B cell (primary cell): ENCODE data around the gene PFKFB3. TPM values are rescaled to one million over a fixed set of nuclear protein-coding genes. Genes with fewer than 3 reads are reported as not detected.

Experiments
- ATAC-seq: fragments of 200-7000 bp; cut with Tn5 transposase; one replicate; pipeline ENCODE4 v1.10.0; 2021; ENCODE audit warnings: low read depth, mild to moderate bottlenecking, moderate number of reproducible peaks, moderate library complexity
- CTCF ChIA-PET: fragments of 350-600 bp; sonication (Branson Sonifier 250); formaldehyde crosslinking; loops from one replicate; lab custom pipeline; 2021; ENCODE audit warnings: antibody characterized with exemption, inconsistent platforms; lab: Charles Lee
- POLR2A ChIA-PET: fragments of 350-600 bp; sonication (Branson Sonifier 250); formaldehyde crosslinking; loops from one replicate; lab custom pipeline; 2021; ENCODE audit warnings: antibody characterized with exemption; lab: Charles Lee
- DNase-seq: peaks from one replicate; pipeline ENCODE4 v3.0.0; 2013
- H2AFZ ChIP-seq: 2 replicates; pipeline ENCODE4 v1.6.1; 2012; ENCODE audit warnings: mild to moderate bottlenecking, low read depth, low read length; ENCODE audit not compliant: insufficient read depth, poor library complexity, severe bottlenecking
- H3K27ac ChIP-seq, 2 donors: 1 replicate in 1 of 2; 2 replicates in 1 of 2; pipeline ENCODE4 v1.5.1; 2012 to 2013; ENCODE audit warnings: low read length in 2 of 2, mild to moderate bottlenecking in 2 of 2, moderate library complexity in 1 of 2
- H3K27me3 ChIP-seq, 4 experiments: fragments of 200-600 bp in 1 of 4; sonication (generic) in 1 of 4; replicated peaks in 1 of 4; 1 replicate in 2 of 4; 2 replicates in 2 of 4; pipeline versions ENCODE4 v1.6.1 to v1.7.0; 2013 to 2016; ENCODE audit warnings: low read length in 3 of 4, mild to moderate bottlenecking in 2 of 4, mixed read lengths in 1 of 4, moderate library complexity in 1 of 4; ENCODE audit not compliant: insufficient read depth in 4 of 4, control insufficient read depth in 3 of 4; ENCODE audit errors: control extremely low read depth in 1 of 4
- H3K36me3 ChIP-seq, 2 experiments: replicated peaks in 1 of 2; 1 replicate in 1 of 2; 2 replicates in 1 of 2; pipeline versions ENCODE4 v1.6.1 to v1.7.1; 2013; ENCODE audit warnings: low read length in 1 of 2; ENCODE audit not compliant: insufficient read depth in 2 of 2, control insufficient read depth in 1 of 2; ENCODE audit errors: control extremely low read depth in 1 of 2, extremely low read depth in 1 of 2
- H3K4me1 ChIP-seq, 2 donors: fragments of 200-600 bp in 1 of 2; sonication (generic) in 1 of 2; 1 replicate in 1 of 2; 2 replicates in 1 of 2; pipeline versions ENCODE4 v1.5.1 to v1.6.1; 2013 to 2017; ENCODE audit warnings: low read length in 2 of 2; ENCODE audit not compliant: control insufficient read depth in 2 of 2, insufficient read depth in 2 of 2
- H3K4me2 ChIP-seq: replicated peaks from 2 replicates; pipeline ENCODE3; 2012; ENCODE audit warnings: mild to moderate bottlenecking, low read depth, low read length; ENCODE audit not compliant: poor library complexity, severe bottlenecking
- H3K4me3 ChIP-seq, 5 experiments: fragments of 200-600 bp in 1 of 5; sonication (generic) in 1 of 5; 1 replicate in 3 of 5; 2 replicates in 2 of 5; pipeline versions ENCODE4 v1.5.1 to v1.7.0; 2011 to 2016; ENCODE audit warnings: low read length in 4 of 5, mild to moderate bottlenecking in 4 of 5, low read depth in 2 of 5, control low read depth in 1 of 5, moderate library complexity in 1 of 5; ENCODE audit not compliant: insufficient read depth in 1 of 5; ENCODE audit errors: control extremely low read depth in 1 of 5, extremely low read depth in 1 of 5
- H3K79me2 ChIP-seq: fragments of 200-600 bp; sonication (generic); one replicate; pipeline ENCODE4 v1.6.0; 2016; ENCODE audit warnings: low read length; ENCODE audit not compliant: control insufficient read depth, insufficient read depth
- H3K9ac ChIP-seq: fragments of 200-600 bp; sonication (generic); 2 replicates; pipeline ENCODE4 v1.6.1; 2017; ENCODE audit warnings: mild to moderate bottlenecking, low read length, moderate library complexity
- H3K9me3 ChIP-seq, 3 donors: one replicate each; pipeline versions ENCODE4 v1.6.1 to v1.7.1; 2013; ENCODE audit warnings: low read length in 2 of 3; ENCODE audit not compliant: control insufficient read depth in 2 of 3, insufficient read depth in 1 of 3; ENCODE audit errors: control extremely low read depth in 1 of 3
- H4K20me1 ChIP-seq: 2 replicates; pipeline ENCODE4 v1.6.0; 2012; ENCODE audit warnings: mild to moderate bottlenecking, low read length; ENCODE audit not compliant: insufficient read depth, control insufficient read depth, poor library complexity, severe bottlenecking
- H3K27ac Mint-ChIP-seq: one replicate; pipeline ENCODE4 v1.8.0; 2021; ENCODE audit warnings: mixed read lengths
- H3K27me3 Mint-ChIP-seq: one replicate; pipeline ENCODE4 v1.8.0; 2021; ENCODE audit warnings: mixed read lengths
- H3K4me1 Mint-ChIP-seq: one replicate; pipeline ENCODE4 v1.8.0; 2021; ENCODE audit warnings: mixed read lengths
- H3K4me3 Mint-ChIP-seq: one replicate; pipeline ENCODE4 v1.8.0; 2021; ENCODE audit warnings: mixed read lengths
- H3K9me3 Mint-ChIP-seq: one replicate; pipeline ENCODE4 v1.8.0; 2022; ENCODE audit warnings: mixed read lengths; ENCODE audit not compliant: insufficient read depth
- EZH2 ChIP-seq: IDR thresholded peaks from 2 replicates; pipeline ENCODE4 v1.6.1; 2012; ENCODE audit warnings: borderline replicate concordance, low read depth, mild to moderate bottlenecking, moderate library complexity, low read length; ENCODE audit not compliant: insufficient read depth, poor library complexity, severe bottlenecking
- WGBS: methylation state at CpG from one replicate; pipeline ENCODE4 v1.1.5; 2013; ENCODE audit warnings: missing lambda C conversion rate; ENCODE audit not compliant: insufficient coverage; 5-methylcytosine and 5-hydroxymethylcytosine counted together
- intact Hi-C: fragments of 100-400 bp; cut with micrococcal nuclease; formaldehyde crosslinking; loops from one replicate; pipeline ENCODE4 v1.10.0; 2022
- polyA plus RNA-seq: library from polyadenylated mRNA; depleted of rRNA; stranded (reverse); fragments of >200 nt; gene quantifications from 2 replicates; pipeline ENCODE4 v1.2.3, GENCODE V29; 2012
- total RNA-seq, 2 donors: library from RNA; stranded (reverse); fragments of 120-200 nt in 1 of 2; gene quantifications; 1 replicate in 1 of 2; 2 replicates in 1 of 2; pipeline versions ENCODE4 v1.2.3 to v1.2.4, GENCODE V29; 2013 to 2022
- TF ChIP-seq, protein P1 (sequence below): fragments of 200-600 bp; IDR thresholded peaks from one replicate; pipeline ENCODE4 v1.8.0; 2022; ENCODE audit warnings: antibody characterized with exemption, mild to moderate bottlenecking

The PFKFB3 gene
- total and polyA plus RNA-seq, 2 donors (not counting 1 experiment from before 2014, with no cell fraction given) = 13.2 to 239 TPM

DNA sequence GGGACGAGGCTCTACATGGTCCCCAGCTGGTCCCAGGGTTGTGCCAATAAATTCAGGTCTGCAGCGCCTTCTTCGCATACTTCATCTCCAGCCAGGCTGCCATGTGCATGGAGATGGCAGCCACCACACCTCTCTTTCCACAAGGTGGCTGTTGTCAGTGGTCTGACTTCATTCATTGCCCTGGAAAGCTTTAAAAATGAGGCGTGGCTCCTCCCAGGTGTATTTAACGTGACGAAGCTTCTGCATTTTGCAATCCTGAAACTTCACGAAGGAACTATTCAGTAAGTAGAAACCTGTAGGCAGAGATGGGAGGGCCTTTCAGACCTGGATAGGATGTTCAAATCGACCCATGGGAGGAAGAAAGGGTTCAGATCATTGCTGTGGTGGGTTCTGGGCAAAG lies 53.7 kb downstream of the PFKFB3 start:
- ATAC-seq = no peak
- DNase-seq = no peak
- Mint-ChIP-seq H3K4me1 (peaks cover 3% of the 10 kb centered on the region), H3K27me3 (no peaks in the 10 kb centered on the region), H3K27ac (no peak overlapping the region), H3K4me3 (no peak overlapping the region), H3K9me3 (peaks cover 8% of the 10 kb centered on the region)
- H3K9me3 ChIP-seq = peaks cover 0 to 5% (median 0%) of the 10 kb centered on the region in 3 donors
- ChIA-PET POLR2A (no interaction called here), CTCF (interaction anchor here (1.3 kb wide), 2 partner anchors 23 to 146 kb away, joined by 3 to 4 read pairs; no protein-coding TSS in a partner anchor)
- H3K4me3 ChIP-seq = no peak overlapping the region
- no peak overlapping the region for H2AFZ ChIP-seq
- H3K9ac ChIP-seq = no peak overlapping the region
- TF ChIP-seq, protein P1, sequence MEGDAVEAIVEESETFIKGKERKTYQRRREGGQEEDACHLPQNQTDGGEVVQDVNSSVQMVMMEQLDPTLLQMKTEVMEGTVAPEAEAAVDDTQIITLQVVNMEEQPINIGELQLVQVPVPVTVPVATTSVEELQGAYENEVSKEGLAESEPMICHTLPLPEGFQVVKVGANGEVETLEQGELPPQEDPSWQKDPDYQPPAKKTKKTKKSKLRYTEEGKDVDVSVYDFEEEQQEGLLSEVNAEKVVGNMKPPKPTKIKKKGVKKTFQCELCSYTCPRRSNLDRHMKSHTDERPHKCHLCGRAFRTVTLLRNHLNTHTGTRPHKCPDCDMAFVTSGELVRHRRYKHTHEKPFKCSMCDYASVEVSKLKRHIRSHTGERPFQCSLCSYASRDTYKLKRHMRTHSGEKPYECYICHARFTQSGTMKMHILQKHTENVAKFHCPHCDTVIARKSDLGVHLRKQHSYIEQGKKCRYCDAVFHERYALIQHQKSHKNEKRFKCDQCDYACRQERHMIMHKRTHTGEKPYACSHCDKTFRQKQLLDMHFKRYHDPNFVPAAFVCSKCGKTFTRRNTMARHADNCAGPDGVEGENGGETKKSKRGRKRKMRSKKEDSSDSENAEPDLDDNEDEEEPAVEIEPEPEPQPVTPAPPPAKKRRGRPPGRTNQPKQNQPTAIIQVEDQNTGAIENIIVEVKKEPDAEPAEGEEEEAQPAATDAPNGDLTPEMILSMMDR = no peak
- no peak for TF ChIP-seq EZH2
- no peak overlapping the region for H3K4me2 ChIP-seq
- intact Hi-C loops = no loop called here
- 94% methylated on average over 8 of the region's 8 CpGs for WGBS
- no peaks in the 10 kb centered on the region for H4K20me1 ChIP-seq
- H3K27me3 ChIP-seq = no peaks in the 10 kb centered on the region
- no peaks in the 10 kb centered on the region for H3K79me2 ChIP-seq
- no peak overlapping the region for H3K27ac ChIP-seq
- no peaks in the 10 kb centered on the region for H3K4me1 ChIP-seq
- H3K36me3 ChIP-seq = no peaks in the 10 kb centered on the region

DNA sequence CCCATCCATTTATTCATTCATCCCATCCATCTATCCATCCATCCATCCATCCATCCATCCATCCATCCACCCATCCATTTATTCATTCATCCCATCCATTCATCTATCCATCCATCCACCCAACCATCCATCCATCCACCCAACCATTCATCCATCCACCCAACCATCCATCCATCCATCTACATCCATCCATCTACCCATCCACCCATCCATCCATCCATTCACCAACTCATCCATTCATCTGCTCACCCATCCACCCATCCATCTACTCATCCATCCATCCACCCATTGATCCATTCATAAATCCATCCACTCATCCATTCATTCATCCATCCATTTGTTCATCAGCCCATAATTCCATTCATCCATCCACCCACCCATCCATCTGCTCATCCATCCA lies 56.4 kb downstream of the PFKFB3 start:
- no peak overlapping the region for H3K4me2 ChIP-seq
- TF ChIP-seq, protein P1 = no peak
- no peak for TF ChIP-seq EZH2
- H3K27ac Mint-ChIP-seq = no peak overlapping the region
- no peaks in the 10 kb centered on the region for H4K20me1 ChIP-seq
- no peak for ATAC-seq
- H3K79me2 ChIP-seq = no peaks in the 10 kb centered on the region
- H3K9me3 ChIP-seq = peaks cover 0 to 9% (median 0%) of the 10 kb centered on the region in 3 donors
- H3K9me3 Mint-ChIP-seq = peaks cover 8% of the 10 kb centered on the region
- no peaks in the 10 kb centered on the region for H3K27me3 ChIP-seq
- no peak overlapping the region for H2AFZ ChIP-seq
- H3K4me3 Mint-ChIP-seq = no peak overlapping the region
- no peaks in the 10 kb centered on the region for H3K27me3 Mint-ChIP-seq
- no peak overlapping the region for H3K4me3 ChIP-seq
- peaks cover 3% of the 10 kb centered on the region for H3K4me1 Mint-ChIP-seq
- no peaks in the 10 kb centered on the region for H3K4me1 ChIP-seq
- no peaks in the 10 kb centered on the region for H3K36me3 ChIP-seq
- ChIA-PET POLR2A (no interaction called here), CTCF (interaction anchor here (0.6 kb wide), 1 partner anchor 110 kb away, joined by 4 read pairs; no protein-coding TSS in a partner anchor)
- no peak for DNase-seq
- no peak overlapping the region for H3K9ac ChIP-seq
- intact Hi-C loops = no loop called here
- H3K27ac ChIP-seq = no peak overlapping the region
